ENCODE results near the gene PARVA. TPM values are rescaled to one million over a fixed set of nuclear protein-coding genes. Genes with fewer than 3 reads are reported as not detected.

Gene PARVA
- total RNA-seq, 1 experiment from 2014 or later, result 22.9 TPM

GRCh38 chr11:12537778-12538401 lies 160.5 kb downstream of the PARVA start:
- CTCF ChIA-PET, result no interaction called here
- Mint-ChIP-seq H3K9me3 (ENCODE audit: low read depth, unreplicated experiment) (no peaks in the 10 kb centered on the region), H3K27ac (ENCODE audit: unreplicated experiment) (no peak overlapping the region), H3K4me3 (ENCODE audit: low read depth, unreplicated experiment) (no peak overlapping the region), H3K36me3 (ENCODE audit: insufficient read depth, unreplicated experiment) (no peaks in the 10 kb centered on the region), H3K4me1 (ENCODE audit: low read depth, unreplicated experiment) (peaks cover 6% of the 10 kb centered on the region), H3K27me3 (ENCODE audit: unreplicated experiment) (peaks cover 17% of the 10 kb centered on the region)
- intact Hi-C loops (cut with micrococcal nuclease; ENCODE audit: unreplicated experiment), result no loop called here
- DNase-seq, result no peak
- TF ChIP-seq, protein P1, sequence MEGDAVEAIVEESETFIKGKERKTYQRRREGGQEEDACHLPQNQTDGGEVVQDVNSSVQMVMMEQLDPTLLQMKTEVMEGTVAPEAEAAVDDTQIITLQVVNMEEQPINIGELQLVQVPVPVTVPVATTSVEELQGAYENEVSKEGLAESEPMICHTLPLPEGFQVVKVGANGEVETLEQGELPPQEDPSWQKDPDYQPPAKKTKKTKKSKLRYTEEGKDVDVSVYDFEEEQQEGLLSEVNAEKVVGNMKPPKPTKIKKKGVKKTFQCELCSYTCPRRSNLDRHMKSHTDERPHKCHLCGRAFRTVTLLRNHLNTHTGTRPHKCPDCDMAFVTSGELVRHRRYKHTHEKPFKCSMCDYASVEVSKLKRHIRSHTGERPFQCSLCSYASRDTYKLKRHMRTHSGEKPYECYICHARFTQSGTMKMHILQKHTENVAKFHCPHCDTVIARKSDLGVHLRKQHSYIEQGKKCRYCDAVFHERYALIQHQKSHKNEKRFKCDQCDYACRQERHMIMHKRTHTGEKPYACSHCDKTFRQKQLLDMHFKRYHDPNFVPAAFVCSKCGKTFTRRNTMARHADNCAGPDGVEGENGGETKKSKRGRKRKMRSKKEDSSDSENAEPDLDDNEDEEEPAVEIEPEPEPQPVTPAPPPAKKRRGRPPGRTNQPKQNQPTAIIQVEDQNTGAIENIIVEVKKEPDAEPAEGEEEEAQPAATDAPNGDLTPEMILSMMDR (IDR thresholded peaks at IDR 0.05; ENCODE audit: unreplicated experiment), result no peak
- no TSS peak for BruUV-seq (replicated peaks)

- peaks cover 16% of the 10 kb centered on the region for H3K4me1 Mint-ChIP-seq (ENCODE audit: low read depth, unreplicated experiment)
- DNase-seq, result no peak
- BruUV-seq (replicated peaks), result no TSS peak
- peaks cover 17% of the 10 kb centered on the region for H3K27me3 Mint-ChIP-seq (ENCODE audit: unreplicated experiment)
- intact Hi-C loops (cut with micrococcal nuclease; ENCODE audit: unreplicated experiment), result no loop called here
- TF ChIP-seq, protein P1 (IDR thresholded peaks at IDR 0.05; ENCODE audit: unreplicated experiment), result no peak
- CTCF ChIA-PET, result no interaction called here
- H3K27ac Mint-ChIP-seq (ENCODE audit: unreplicated experiment), result no peak overlapping the region
- H3K4me3 Mint-ChIP-seq (ENCODE audit: low read depth, unreplicated experiment), result no peak overlapping the region
- H3K36me3 Mint-ChIP-seq (ENCODE audit: insufficient read depth, unreplicated experiment), result no peaks in the 10 kb centered on the region
- no peaks in the 10 kb centered on the region for H3K9me3 Mint-ChIP-seq (ENCODE audit: low read depth, unreplicated experiment)
Measured at GRCh38 chr11:12538889-12539421, 161.6 kb downstream of the PARVA start.

GRCh38 chr11:12539572-12539971 lies 162.2 kb downstream of the PARVA start:
- CTCF ChIA-PET, result no interaction called here
- no peaks in the 10 kb centered on the region for H3K36me3 Mint-ChIP-seq (ENCODE audit: insufficient read depth, unreplicated experiment)
- H3K27ac Mint-ChIP-seq (ENCODE audit: unreplicated experiment), result no peak overlapping the region
- intact Hi-C loops (cut with micrococcal nuclease; ENCODE audit: unreplicated experiment), result no loop called here
- TF ChIP-seq, protein P1 (IDR thresholded peaks at IDR 0.05; ENCODE audit: unreplicated experiment), result no peak
- DNase-seq, result no peak
- H3K27me3 Mint-ChIP-seq (ENCODE audit: unreplicated experiment), result peaks cover 17% of the 10 kb centered on the region
- H3K9me3 Mint-ChIP-seq (ENCODE audit: low read depth, unreplicated experiment), result no peaks in the 10 kb centered on the region
- H3K4me3 Mint-ChIP-seq (ENCODE audit: low read depth, unreplicated experiment), result no peak overlapping the region
- H3K4me1 Mint-ChIP-seq (ENCODE audit: low read depth, unreplicated experiment), result peaks cover 22% of the 10 kb centered on the region
- no TSS peak for BruUV-seq (replicated peaks)

GRCh38 chr11:12540075-12540680 lies 162.8 kb downstream of the PARVA start:
- intact Hi-C loops (cut with micrococcal nuclease; ENCODE audit: unreplicated experiment), result no loop called here
- CTCF ChIA-PET, result interaction anchor here (0.6 kb wide), 1 partner anchor 9 kb away, joined by 4 read pairs; no protein-coding TSS in a partner anchor
- H3K27me3 Mint-ChIP-seq (ENCODE audit: unreplicated experiment), result peaks cover 17% of the 10 kb centered on the region
- H3K27ac Mint-ChIP-seq (ENCODE audit: unreplicated experiment), result no peak overlapping the region
- BruUV-seq (replicated peaks), result no TSS peak
- TF ChIP-seq, protein P1 (IDR thresholded peaks at IDR 0.05; ENCODE audit: unreplicated experiment), result no peak
- no peaks in the 10 kb centered on the region for H3K9me3 Mint-ChIP-seq (ENCODE audit: low read depth, unreplicated experiment)
- no peak overlapping the region for H3K4me3 Mint-ChIP-seq (ENCODE audit: low read depth, unreplicated experiment)
- no peak for DNase-seq
- peaks cover 28% of the 10 kb centered on the region for H3K4me1 Mint-ChIP-seq (ENCODE audit: low read depth, unreplicated experiment)
- H3K36me3 Mint-ChIP-seq (ENCODE audit: insufficient read depth, unreplicated experiment), result no peaks in the 10 kb centered on the region

All from Calu3 (cell line).